Pancreas (tissue), 10 donors: ENCODE results near the gene GRK4. TPM values are rescaled to one million over a fixed set of nuclear protein-coding genes. Genes with fewer than 3 reads are reported as not detected.
A peak's percentile ranks its signal among the peaks of the same experiment; 100 is the strongest.

Source experiments
- ATAC-seq, 4 donors: fragments of 200-7000 bp; cut with Tn5 transposase; one replicate each; pipeline versions ENCODE4 v1.8.0 to v1.9.1; 2020; ENCODE audit warnings: mild to moderate bottlenecking in 4 of 4, moderate library complexity in 4 of 4
- DNase-seq, 6 donors: peaks; one replicate each; pipeline ENCODE4 v3.0.0-alpha.2; 2020
- FAIRE-seq: peaks from 2 replicates; lab custom pipeline; 2012; peaks lifted over from hg19 to GRCh38; lab: Jason Lieb, UNC
- H3K27ac ChIP-seq, 4 donors: fragments of 200-600 bp; sonication (generic); 1 replicate in 3 of 4; 2 replicates in 1 of 4; pipeline versions ENCODE4 v1.5.0 to v1.8.0; 2020
- H3K27me3 ChIP-seq, 4 donors: fragments of 200-600 bp; one replicate each; pipeline ENCODE4 v1.8.0; 2021
- H3K36me3 ChIP-seq, 3 donors: fragments of 200-600 bp; sonication (generic) in 1 of 3; one replicate each; pipeline versions ENCODE4 v1.5.0 to v1.8.0; 2020 to 2021
- H3K4me1 ChIP-seq, 3 donors: fragments of 200-600 bp; one replicate each; pipeline ENCODE4 v1.8.0; 2021
- H3K4me3 ChIP-seq, 4 donors: fragments of 200-600 bp; sonication (generic) in 2 of 4; one replicate each; pipeline versions ENCODE4 v1.5.0 to v1.8.0; 2020 to 2021
- H3K9me3 ChIP-seq, 4 donors: fragments of 200-600 bp; one replicate each; pipeline ENCODE4 v1.8.0; 2021
- WGBS, 2 donors: extraction: QIAGEN DNeasy Blood & Tissue Kit; methylation state at CpG; one replicate each; pipeline ENCODE4 v1.1.7; 2013; 5-methylcytosine and 5-hydroxymethylcytosine counted together
- intact Hi-C, 3 donors: fragments of 100-400 bp; cut with DNase I; formaldehyde crosslinking; loops; one replicate each; pipeline versions ENCODE4 v1.11.1 to v1.14.2; 2022
- polyA plus RNA-seq, 2 donors: library from polyadenylated mRNA; stranded (reverse); fragments of 200-250 nt; gene quantifications; one replicate each; pipeline ENCODE4 v1.2.3, GENCODE V29; 2013
- total RNA-seq, 6 donors: library from RNA; stranded (reverse); fragmentation: NEBNext Ultra II Directional in 4 of 6; extraction: Animal tissue kit (Norgen Biotek cat#: 25700) in 4 of 6; gene quantifications; one replicate each; pipeline versions ENCODE4 v1.2.1 to v1.2.4, GENCODE V29; 2021 to 2023
- TF ChIP-seq, protein P1 (sequence below), 4 donors: fragments of 200-600 bp; sonication (generic) in 3 of 4; IDR thresholded peaks; one replicate each; pipeline versions ENCODE4 v1.5.0 to v1.8.0; 2021; ENCODE audit warnings: antibody characterized with exemption in 4 of 4
- donor health status: healthy with polysubstance abuse.
- donor health status: DM: no; HTN: no; CAD: no; lungs with moderate emphysema.
- donor health status: DM: no; HTN: no; CAD: no.
- donor health status: control.
- donor health status: control.
- donor health status: Bipolar disorder and iron deficiency.
- donor health status: DM: yes; HTN: yes; CAD: no.
- donor health status: DM: no; HTN: no; CAD: no.
- donor health status: DM: no; HTN: no; CAD: no.
- donor health status: DM: yes; HTN: yes; CAD: no.

The GRK4 gene
- total and polyA plus RNA-seq, 8 donors: 4.6 to 9.7 (median 5.7) TPM

GRCh38 chr4:2929469-2929868 is 33.9 kb upstream of the GRK4 start:
- TF ChIP-seq, protein P1, sequence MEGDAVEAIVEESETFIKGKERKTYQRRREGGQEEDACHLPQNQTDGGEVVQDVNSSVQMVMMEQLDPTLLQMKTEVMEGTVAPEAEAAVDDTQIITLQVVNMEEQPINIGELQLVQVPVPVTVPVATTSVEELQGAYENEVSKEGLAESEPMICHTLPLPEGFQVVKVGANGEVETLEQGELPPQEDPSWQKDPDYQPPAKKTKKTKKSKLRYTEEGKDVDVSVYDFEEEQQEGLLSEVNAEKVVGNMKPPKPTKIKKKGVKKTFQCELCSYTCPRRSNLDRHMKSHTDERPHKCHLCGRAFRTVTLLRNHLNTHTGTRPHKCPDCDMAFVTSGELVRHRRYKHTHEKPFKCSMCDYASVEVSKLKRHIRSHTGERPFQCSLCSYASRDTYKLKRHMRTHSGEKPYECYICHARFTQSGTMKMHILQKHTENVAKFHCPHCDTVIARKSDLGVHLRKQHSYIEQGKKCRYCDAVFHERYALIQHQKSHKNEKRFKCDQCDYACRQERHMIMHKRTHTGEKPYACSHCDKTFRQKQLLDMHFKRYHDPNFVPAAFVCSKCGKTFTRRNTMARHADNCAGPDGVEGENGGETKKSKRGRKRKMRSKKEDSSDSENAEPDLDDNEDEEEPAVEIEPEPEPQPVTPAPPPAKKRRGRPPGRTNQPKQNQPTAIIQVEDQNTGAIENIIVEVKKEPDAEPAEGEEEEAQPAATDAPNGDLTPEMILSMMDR (IDR thresholded peaks at IDR 0.05): no peak
- WGBS, 2 donors: 88 to 89% methylated on average over 16 of the region's 16 CpGs
- peaks cover 11 to 16% (median 16%) of the 10 kb centered on the region in 3 donors for H3K4me1 ChIP-seq
- peaks cover 0 to 33% (median 6%) of the 10 kb centered on the region in 3 donors for H3K36me3 ChIP-seq
- H3K4me3 ChIP-seq: no peak overlapping the region
- ATAC-seq: no peak
- peak overlapping the region in 2 of 4 donors; percentile 70 to 71 for H3K27ac ChIP-seq
- FAIRE-seq: no peak
- peak in 4 of 6 donors; percentile 20 to 69 (median 36) for DNase-seq
- no peaks in the 10 kb centered on the region for H3K9me3 ChIP-seq
- intact Hi-C loops: no loop called here
- H3K27me3 ChIP-seq: no peaks in the 10 kb centered on the region

- Histone ChIP-seq H3K4me3 (no peak overlapping the region), H3K27ac (peak overlapping the region; percentile 65 to 71 (median 70)), H3K36me3 (peaks cover 0 to 33% (median 6%) of the 10 kb centered on the region in 3 donors), H3K4me1 (peaks cover 11 to 16% (median 16%) of the 10 kb centered on the region in 3 donors), H3K27me3 (no peaks in the 10 kb centered on the region), H3K9me3 (no peaks in the 10 kb centered on the region)
- TF ChIP-seq, protein P1 (IDR thresholded peaks at IDR 0.05): no peak
- FAIRE-seq (no peak), DNase-seq (peak in 4 of 6 donors; percentile 20 to 75 (median 51)), ATAC-seq (peak; percentile 10 to 33 (median 22))
- intact Hi-C loops: loop anchor here in 2 of 3 donors (10.0 kb wide), 1 partner anchor 165 kb away; no protein-coding TSS in a partner anchor
- 58 to 64% methylated on average over 12 of the region's 12 CpGs for WGBS, 2 donors
Observed at GRCh38 chr4:2930135-2930757, 33.1 kb upstream of the GRK4 start.

DNA sequence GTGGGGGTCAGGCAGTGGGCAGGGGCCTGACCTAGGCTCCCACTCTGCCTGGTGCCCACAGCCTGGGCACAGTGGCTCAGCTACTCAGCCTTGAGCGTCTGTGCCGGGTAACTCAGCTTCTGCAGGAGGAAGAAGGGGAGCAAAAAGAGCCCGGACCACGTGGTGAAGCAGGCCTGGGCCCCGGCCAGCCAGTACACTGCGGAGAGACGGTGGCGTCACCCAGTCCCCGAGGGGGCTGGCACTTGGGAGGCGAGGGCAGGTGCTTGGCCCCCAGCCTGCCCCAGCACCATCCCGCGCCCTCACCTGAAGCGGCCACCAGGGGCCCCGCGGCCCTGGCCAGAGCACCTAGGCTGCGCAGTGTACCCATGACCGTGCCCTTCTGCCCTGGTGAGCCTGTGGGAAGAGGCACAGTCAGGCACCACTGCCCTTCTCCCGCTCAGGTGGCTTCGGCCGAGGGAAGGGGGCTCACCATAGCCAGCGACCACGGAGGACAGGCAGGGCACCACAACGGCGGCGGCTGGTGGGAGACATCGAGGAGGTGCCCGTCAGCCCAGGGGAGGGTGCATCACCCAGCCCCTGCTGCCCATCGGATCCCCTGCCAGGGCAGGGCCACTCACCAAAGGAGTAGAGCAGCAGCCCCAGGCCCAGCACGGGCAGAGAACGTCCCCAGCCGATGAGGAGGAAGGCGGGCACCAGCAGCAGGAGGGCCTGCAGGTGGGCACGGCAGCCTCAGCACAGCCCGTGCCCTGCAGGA is 32.4 kb upstream of the GRK4 start:
- FAIRE-seq: no peak
- no peaks in the 10 kb centered on the region for H3K27me3 ChIP-seq
- TF ChIP-seq, protein P1 (IDR thresholded peaks at IDR 0.05): peak in 3 of 4 donors; percentile 11 to 43 (median 18)
- peaks cover 11 to 22% (median 19%) of the 10 kb centered on the region in 3 donors for H3K4me1 ChIP-seq
- H3K36me3 ChIP-seq: peaks cover 0 to 31% (median 5%) of the 10 kb centered on the region in 3 donors
- ATAC-seq: peak; percentile 59 to 76 (median 71)
- no peak overlapping the region for H3K4me3 ChIP-seq
- peak; percentile 81 to 94 (median 86) for DNase-seq
- intact Hi-C loops: loop anchor here in 2 of 3 donors (10.0 kb wide), 1 partner anchor 166 kb away; no protein-coding TSS in a partner anchor
- peak overlapping the region; percentile 65 to 71 (median 70) for H3K27ac ChIP-seq
- 59 to 63% methylated on average over 34 of the region's 34 CpGs for WGBS, 2 donors
- H3K9me3 ChIP-seq: no peaks in the 10 kb centered on the region

GRCh38 chr4:2931512-2932301 is 31.7 kb upstream of the GRK4 start:
- FAIRE-seq (no peak), ATAC-seq (no peak), DNase-seq (peak in 4 of 6 donors; percentile 36 to 85 (median 54))
- Histone ChIP-seq H3K27ac (peak overlapping the region in 2 of 4 donors; percentile 70 to 71), H3K36me3 (peaks cover 0 to 24% (median 0%) of the 10 kb centered on the region in 3 donors), H3K9me3 (no peaks in the 10 kb centered on the region), H3K4me1 (peaks cover 11 to 24% (median 19%) of the 10 kb centered on the region in 3 donors), H3K27me3 (no peaks in the 10 kb centered on the region), H3K4me3 (no peak overlapping the region)
- TF ChIP-seq, protein P1 (IDR thresholded peaks at IDR 0.05): no peak
- intact Hi-C loops: loop anchor here in 2 of 3 donors (10.0 kb wide), 1 partner anchor 167 kb away; no protein-coding TSS in a partner anchor
- WGBS, 2 donors: 88 to 91% methylated on average over 36 to 38 of the region's 38 CpGs
